Natural killer cell (primary cell): ENCODE measurements around the gene UBR4. TPM values are rescaled to one million over a fixed set of nuclear protein-coding genes. Genes with fewer than 3 reads are reported as not detected.
A peak's percentile ranks its signal among the peaks of the same experiment; 100 is the strongest.

Experiments
- ATAC-seq, 3 donors: fragments of 150-1000 bp in 2 of 3; fragments of 200-7000 bp in 1 of 3; cut with Tn5 transposase; 1 replicate in 1 of 3; 2 replicates in 2 of 3; pipeline ENCODE4 v1.10.0; 2021; ENCODE audit warnings: mild to moderate bottlenecking in 2 of 3, moderate library complexity in 2 of 3
- DNase-seq, 2 donors: peaks; one replicate each; pipeline versions ENCODE4 v3.0.0 to v3.0.0-alpha.2; 2013 to 2021; ENCODE audit warnings: mixed read lengths in 1 of 2
- H3K27ac ChIP-seq: one replicate; pipeline ENCODE4 v1.5.1; 2013; ENCODE audit warnings: mild to moderate bottlenecking, low read length
- H3K27me3 ChIP-seq: one replicate; pipeline ENCODE4 v1.6.1; 2013; ENCODE audit warnings: low read length; ENCODE audit not compliant: control insufficient read depth, insufficient read depth
- H3K36me3 ChIP-seq: one replicate; pipeline ENCODE4 v1.6.1; 2013; ENCODE audit warnings: low read length; ENCODE audit not compliant: control insufficient read depth, insufficient read depth
- H3K4me1 ChIP-seq: one replicate; pipeline ENCODE4 v1.6.1; 2013; ENCODE audit warnings: low read length; ENCODE audit not compliant: control insufficient read depth, insufficient read depth
- H3K4me3 ChIP-seq: one replicate; pipeline ENCODE4 v1.5.1; 2013; ENCODE audit warnings: low read length
- H3K9me3 ChIP-seq: one replicate; pipeline ENCODE4 v1.6.1; 2013; ENCODE audit warnings: low read length; ENCODE audit not compliant: control insufficient read depth, insufficient read depth
- H3K27ac Mint-ChIP-seq, 2 donors: one replicate each; pipeline ENCODE4 v1.8.0; 2022; ENCODE audit warnings: mild to moderate bottlenecking in 2 of 2, mixed read lengths in 2 of 2, moderate library complexity in 1 of 2
- H3K27me3 Mint-ChIP-seq, 2 donors: one replicate each; pipeline ENCODE4 v1.8.0; 2022; ENCODE audit warnings: low read depth in 2 of 2, mixed read lengths in 2 of 2
- H3K36me3 Mint-ChIP-seq: one replicate; pipeline ENCODE4 v1.8.0; 2022; ENCODE audit warnings: mixed read lengths
- H3K4me1 Mint-ChIP-seq, 2 donors: one replicate each; pipeline ENCODE4 v1.8.0; 2022; ENCODE audit warnings: mixed read lengths in 2 of 2
- H3K4me3 Mint-ChIP-seq: one replicate; pipeline ENCODE4 v1.8.0; 2022; ENCODE audit warnings: mild to moderate bottlenecking, moderate library complexity, mixed read lengths
- H3K9me3 Mint-ChIP-seq, 2 donors: one replicate each; pipeline ENCODE4 v1.8.0; 2022; ENCODE audit warnings: mixed read lengths in 2 of 2
- WGBS: methylation state at CpG from one replicate; pipeline ENCODE4 v1.1.7; 2013; ENCODE audit warnings: missing lambda C conversion rate; ENCODE audit not compliant: insufficient coverage; 5-methylcytosine and 5-hydroxymethylcytosine counted together
- intact Hi-C: fragments of 100-400 bp; cut with micrococcal nuclease; formaldehyde crosslinking; loops from one replicate; pipeline ENCODE4 v1.14.2; 2022
- total RNA-seq, 4 donors: library from RNA; stranded (reverse); fragments of 120-200 nt in 1 of 4; gene quantifications; one replicate each; pipeline versions ENCODE4 v1.2.3 to v1.2.4, GENCODE V29; 2013 to 2022
- TF ChIP-seq, protein P1 (sequence below): fragments of 200-600 bp; IDR thresholded peaks from one replicate; pipeline ENCODE4 v1.8.0; 2022; ENCODE audit warnings: antibody characterized with exemption

UBR4 gene
- total RNA-seq, 3 donors from 2014 or later (not counting 1 experiment from before 2014, with no cell fraction given): 139 to 178 (median 158) TPM

DNA sequence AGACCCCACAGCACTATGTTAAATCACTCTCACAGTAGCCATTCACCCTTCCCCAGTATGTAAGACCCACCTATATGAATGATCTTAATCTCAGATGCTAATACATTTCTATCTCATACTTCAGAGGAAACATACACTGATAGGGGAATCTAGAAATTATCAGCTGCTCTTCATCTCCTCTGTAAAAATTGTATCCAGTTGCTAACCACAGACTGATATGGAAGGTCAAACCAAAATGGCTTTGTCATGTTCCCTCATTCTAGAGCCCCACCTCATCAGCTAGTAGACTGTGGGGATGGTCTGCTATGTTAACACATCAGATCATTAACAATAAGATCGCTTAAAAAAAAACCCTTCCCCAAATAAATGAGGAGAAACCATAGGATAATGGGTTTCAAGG is 71.7 kb downstream of the UBR4 start:
- DNase-seq (no peak), ATAC-seq (peak in 1 of 3 donors; percentile 49)
- no peak overlapping the region for H3K4me3 ChIP-seq
- H3K4me3 Mint-ChIP-seq: no peak overlapping the region
- peaks cover 38% of the 10 kb centered on the region for H3K36me3 Mint-ChIP-seq
- TF ChIP-seq, protein P1, sequence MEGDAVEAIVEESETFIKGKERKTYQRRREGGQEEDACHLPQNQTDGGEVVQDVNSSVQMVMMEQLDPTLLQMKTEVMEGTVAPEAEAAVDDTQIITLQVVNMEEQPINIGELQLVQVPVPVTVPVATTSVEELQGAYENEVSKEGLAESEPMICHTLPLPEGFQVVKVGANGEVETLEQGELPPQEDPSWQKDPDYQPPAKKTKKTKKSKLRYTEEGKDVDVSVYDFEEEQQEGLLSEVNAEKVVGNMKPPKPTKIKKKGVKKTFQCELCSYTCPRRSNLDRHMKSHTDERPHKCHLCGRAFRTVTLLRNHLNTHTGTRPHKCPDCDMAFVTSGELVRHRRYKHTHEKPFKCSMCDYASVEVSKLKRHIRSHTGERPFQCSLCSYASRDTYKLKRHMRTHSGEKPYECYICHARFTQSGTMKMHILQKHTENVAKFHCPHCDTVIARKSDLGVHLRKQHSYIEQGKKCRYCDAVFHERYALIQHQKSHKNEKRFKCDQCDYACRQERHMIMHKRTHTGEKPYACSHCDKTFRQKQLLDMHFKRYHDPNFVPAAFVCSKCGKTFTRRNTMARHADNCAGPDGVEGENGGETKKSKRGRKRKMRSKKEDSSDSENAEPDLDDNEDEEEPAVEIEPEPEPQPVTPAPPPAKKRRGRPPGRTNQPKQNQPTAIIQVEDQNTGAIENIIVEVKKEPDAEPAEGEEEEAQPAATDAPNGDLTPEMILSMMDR: no peak
- WGBS: no CpG with 5 or more reads among the region's 1 CpG
- H3K27me3 Mint-ChIP-seq: no peaks in the 10 kb centered on the region
- H3K36me3 ChIP-seq: peaks cover 85% of the 10 kb centered on the region
- H3K27me3 ChIP-seq: no peaks in the 10 kb centered on the region
- H3K27ac ChIP-seq: no peak overlapping the region
- H3K9me3 ChIP-seq: no peaks in the 10 kb centered on the region
- H3K27ac Mint-ChIP-seq: peak overlapping the region in 1 of 2 donors; percentile 24
- H3K4me1 Mint-ChIP-seq: no peaks in the 10 kb centered on the region
- intact Hi-C loops: no loop called here
- H3K9me3 Mint-ChIP-seq: peaks cover 0 to under 1% of the 10 kb centered on the region in 2 donors
- no peaks in the 10 kb centered on the region for H3K4me1 ChIP-seq

DNA sequence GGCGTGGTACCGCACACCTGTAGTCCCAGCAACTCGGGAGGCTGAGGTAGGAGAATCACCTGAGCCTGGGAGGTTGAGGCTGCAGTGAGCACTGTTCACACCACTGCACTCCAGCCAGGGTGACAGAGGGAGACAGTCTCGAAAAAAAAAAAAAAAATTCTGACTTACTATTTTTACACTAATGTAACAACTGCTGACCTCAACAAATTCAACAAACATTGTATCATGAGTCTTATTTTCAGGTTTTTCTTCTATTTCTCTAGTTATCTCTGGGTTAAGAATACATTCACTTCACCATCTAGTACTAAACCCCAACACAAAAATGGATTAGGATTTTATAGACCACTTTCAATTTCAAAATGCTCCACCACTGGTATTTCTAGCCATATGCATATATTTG is 72.9 kb downstream of the UBR4 start:
- no peak for ATAC-seq
- peaks cover 0 to 2% of the 10 kb centered on the region in 2 donors for H3K9me3 Mint-ChIP-seq
- TF ChIP-seq, protein P1: no peak

DNA sequence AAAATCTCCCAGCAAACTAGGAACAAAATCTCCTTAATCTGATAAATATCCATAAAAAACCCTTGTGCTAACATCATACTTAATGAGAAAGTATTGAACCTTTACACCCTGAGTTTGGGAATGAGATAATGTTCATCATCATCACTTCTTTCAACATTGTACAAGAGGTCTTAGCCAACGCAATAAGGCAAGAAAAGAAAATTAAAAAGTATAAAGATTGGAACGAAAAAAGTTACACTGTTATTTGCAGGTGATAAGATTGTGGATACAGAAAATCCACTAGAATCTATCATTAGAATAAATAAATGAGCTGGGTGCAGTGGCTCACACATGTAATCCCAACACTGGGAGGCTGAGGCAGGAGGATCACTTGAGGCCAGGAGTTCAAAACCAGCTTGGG is 76.7 kb downstream of the UBR4 start:
- H3K27me3 ChIP-seq: no peaks in the 10 kb centered on the region
- H3K9me3 ChIP-seq: no peaks in the 10 kb centered on the region
- Mint-ChIP-seq H3K36me3 (peaks cover 52% of the 10 kb centered on the region), H3K9me3 (peaks cover 0 to 2% of the 10 kb centered on the region in 2 donors), H3K4me3 (no peak overlapping the region), H3K27ac (no peak overlapping the region), H3K4me1 (no peaks in the 10 kb centered on the region), H3K27me3 (no peaks in the 10 kb centered on the region)
- WGBS: no CpG with 5 or more reads among the region's 2 CpGs
- peaks cover 72% of the 10 kb centered on the region for H3K36me3 ChIP-seq
- no peak overlapping the region for H3K4me3 ChIP-seq
- TF ChIP-seq, protein P1: no peak
- H3K4me1 ChIP-seq: no peaks in the 10 kb centered on the region
- intact Hi-C loops: no loop called here
- H3K27ac ChIP-seq: no peak overlapping the region
- no peak for ATAC-seq
- DNase-seq: no peak

More for the DNA sequence above, 72.9 kb downstream of the UBR4 start:
- Histone ChIP-seq H3K4me3 (no peak overlapping the region), H3K9me3 (no peaks in the 10 kb centered on the region), H3K27me3 (no peaks in the 10 kb centered on the region), H3K27ac (no peak overlapping the region), H3K4me1 (no peaks in the 10 kb centered on the region), H3K36me3 (peaks cover 85% of the 10 kb centered on the region)
- intact Hi-C loops: no loop called here
- DNase-seq: no peak
- H3K27me3 Mint-ChIP-seq: no peaks in the 10 kb centered on the region
- no peak overlapping the region for H3K27ac Mint-ChIP-seq
- H3K36me3 Mint-ChIP-seq: peaks cover 46% of the 10 kb centered on the region
- H3K4me1 Mint-ChIP-seq: no peaks in the 10 kb centered on the region
- H3K4me3 Mint-ChIP-seq: no peak overlapping the region
- WGBS: 93% methylated on average over 4 of the region's 4 CpGs

DNA sequence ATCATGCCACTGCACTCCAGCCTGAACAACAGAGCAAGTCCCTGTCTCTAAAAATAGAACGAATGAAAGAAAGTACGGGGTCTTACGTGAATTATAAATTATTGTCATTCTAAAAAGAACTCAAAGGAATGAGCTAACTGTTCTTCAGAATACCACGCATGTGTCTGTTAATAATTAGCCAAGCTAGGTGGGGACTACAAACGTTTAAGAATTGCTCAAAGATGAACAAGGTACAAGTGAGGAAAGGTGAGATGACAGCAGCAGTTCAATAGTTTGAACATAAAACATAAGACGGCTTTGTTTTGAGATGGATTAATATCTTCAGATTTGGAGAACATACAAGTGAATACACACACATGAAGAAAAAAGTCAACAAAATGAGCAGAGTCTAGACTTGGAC is 79.6 kb downstream of the UBR4 start:
- Histone ChIP-seq H3K4me3 (no peak overlapping the region), H3K9me3 (no peaks in the 10 kb centered on the region), H3K4me1 (peaks cover under 1% of the 10 kb centered on the region), H3K27ac (no peak overlapping the region), H3K27me3 (no peaks in the 10 kb centered on the region), H3K36me3 (peaks cover 76% of the 10 kb centered on the region)
- WGBS: 97% methylated on average over 6 of the region's 6 CpGs
- TF ChIP-seq, protein P1: no peak
- ATAC-seq: no peak
- peaks cover 0 to 1% of the 10 kb centered on the region in 2 donors for H3K4me1 Mint-ChIP-seq
- peaks cover 60% of the 10 kb centered on the region for H3K36me3 Mint-ChIP-seq
- intact Hi-C loops: no loop called here
- no peak overlapping the region for H3K27ac Mint-ChIP-seq
- no peak overlapping the region for H3K4me3 Mint-ChIP-seq
- H3K27me3 Mint-ChIP-seq: no peaks in the 10 kb centered on the region
- no peak for DNase-seq
- peaks cover 0 to 2% of the 10 kb centered on the region in 2 donors for H3K9me3 Mint-ChIP-seq
